KG1 (cell line): ENCODE results near the gene C2orf49.
A peak's percentile ranks its signal among the peaks of the same experiment; 100 is the strongest.

Experiments
- DNase-seq: peaks from one replicate; lab custom pipeline; 2025; lab: John Stamatoyannopoulos, UW

Gene C2orf49

GRCh38 chr2:105383432-105384166 lies 46.3 kb downstream of the C2orf49 start:
- no peak for DNase-seq

GRCh38 chr2:105384216-105384615 lies 46.9 kb downstream of the C2orf49 start:
- no peak for DNase-seq

GRCh38 chr2:105384861-105385260 lies 47.5 kb downstream of the C2orf49 start:
- no peak for DNase-seq

- no peak for DNase-seq
Observed at GRCh38 chr2:105385731-105386540, 48.6 kb downstream of the C2orf49 start.

- no peak for DNase-seq
Observed at GRCh38 chr2:105387225-105387624, 49.9 kb downstream of the C2orf49 start.

GRCh38 chr2:105388971-105389381 lies 51.6 kb downstream of the C2orf49 start:
- DNase-seq: no peak

- no peak for DNase-seq
Observed at GRCh38 chr2:105390454-105390853, 53.1 kb downstream of the C2orf49 start.

GRCh38 chr2:105391058-105391627 lies 53.8 kb downstream of the C2orf49 start:
- no peak for DNase-seq

- no peak for DNase-seq
Observed at GRCh38 chr2:105391763-105392662, 54.7 kb downstream of the C2orf49 start.

GRCh38 chr2:105393373-105394055 lies 56.2 kb downstream of the C2orf49 start:
- DNase-seq: no peak

GRCh38 chr2:105394951-105395611 lies 57.7 kb downstream of the C2orf49 start:
- no peak for DNase-seq

- no peak for DNase-seq
Observed at GRCh38 chr2:105395691-105396090, 58.4 kb downstream of the C2orf49 start.

- DNase-seq: no peak
Observed at GRCh38 chr2:105396254-105397024, 59.1 kb downstream of the C2orf49 start.

GRCh38 chr2:105397025-105397722 lies 59.8 kb downstream of the C2orf49 start:
- no peak for DNase-seq

GRCh38 chr2:105397953-105398335 lies 60.6 kb downstream of the C2orf49 start:
- DNase-seq: no peak

GRCh38 chr2:105398336-105399206 lies 61.2 kb downstream of the C2orf49 start, which contains the start of gene FHL2:
Gene FHL2, minus strand, starts transcription at chr2:105399051. Its CDS starts 12,535 bp downstream, at chr2:105386516.
- peak; percentile 27 for DNase-seq
